OCI-LY3 (cell line): ENCODE measurements around the gene NTN5.

Experiments used
- H2AFZ ChIP-seq: fragments of 200-600, 300-600 bp; shearing (Covaris generic); 2 replicates; pipeline ENCODE4 v1.6.0; 2014; ENCODE audit warnings: antibody characterized with exemption, low read depth, low read length
- H3K27ac ChIP-seq: fragments of 200-600, 300-600 bp; sonication (generic); 2 replicates; pipeline ENCODE4 v1.5.1; 2014; ENCODE audit warnings: mild to moderate bottlenecking, low read length, moderate library complexity, mixed read lengths
- H3K27me3 ChIP-seq: fragments of 200-600, 300-600 bp; sonication (generic); 2 replicates; pipeline ENCODE4 v1.6.1; 2014; ENCODE audit warnings: low read depth, low read length, mixed read lengths
- H3K36me3 ChIP-seq: fragments of 200-600, 300-600 bp; sonication (generic); replicated peaks from 2 replicates; pipeline ENCODE3; 2014; ENCODE audit warnings: low read depth, low read length, mixed read lengths
- H3K4me1 ChIP-seq: fragments of 300-600, 200-600 bp; sonication (generic); 2 replicates; pipeline ENCODE4 v1.6.1; 2014; ENCODE audit warnings: low read length, mixed read lengths
- H3K4me2 ChIP-seq: fragments of 200-600, 300-600 bp; sonication (generic); 2 replicates; pipeline ENCODE4 v1.6.1; 2014; ENCODE audit warnings: low read length, mixed read lengths
- H3K4me3 ChIP-seq: fragments of 300-600, 200-600 bp; sonication (generic); 2 replicates; pipeline ENCODE4 v1.5.1; 2014; ENCODE audit warnings: antibody characterized with exemption, mild to moderate bottlenecking, low read length, moderate library complexity
- H3K79me2 ChIP-seq: fragments of 300-600, 200-600 bp; shearing (Covaris generic); 2 replicates; pipeline ENCODE4 v1.6.1; 2014; ENCODE audit warnings: mild to moderate bottlenecking, low read length, mixed read lengths
- H3K9ac ChIP-seq: fragments of 300-600, 200-600 bp; shearing (Covaris generic); 2 replicates; pipeline ENCODE4 v1.6.0; 2014; ENCODE audit warnings: mild to moderate bottlenecking, low read length, moderate library complexity
- H3K9me3 ChIP-seq: fragments of 200-600, 300-600 bp; shearing (Covaris generic); 2 replicates; pipeline ENCODE4 v1.6.1; 2014; ENCODE audit warnings: low read length, mixed read lengths; ENCODE audit not compliant: insufficient read depth
- H4K20me1 ChIP-seq: fragments of 200-600, 300-600 bp; sonication (generic); 2 replicates; pipeline ENCODE4 v1.6.1; 2016; ENCODE audit warnings: low read length, mixed read lengths; ENCODE audit not compliant: insufficient read depth
- CTCF ChIP-seq: fragments of 200-600, 300-600 bp; sonication (generic); IDR thresholded peaks from 2 replicates; pipeline ENCODE4 v1.5.1; 2014; ENCODE audit warnings: antibody characterized with exemption, low read length, low read depth
- EZH2phosphoT487 ChIP-seq: fragments of 200-600 bp; shearing (Covaris generic); IDR thresholded peaks from 2 replicates; pipeline ENCODE4 v1.6.1; 2018; ENCODE audit warnings: antibody characterized with exemption, mixed run types, low read depth

The NTN5 gene

GRCh38 chr19:48635263-48635965, 37.4 kb downstream of the NTN5 start:
- peaks cover 5% of the 10 kb centered on the region for H3K36me3 ChIP-seq
- H3K9me3 ChIP-seq: no peaks in the 10 kb centered on the region
- H4K20me1 ChIP-seq: no peaks in the 10 kb centered on the region
- H3K4me1 ChIP-seq: peaks cover 45% of the 10 kb centered on the region
- H3K79me2 ChIP-seq: peaks cover 16% of the 10 kb centered on the region
- no peaks in the 10 kb centered on the region for H3K27me3 ChIP-seq
- peak overlapping the region; percentile 85 for H3K9ac ChIP-seq
- peak overlapping the region; percentile 76 for H3K27ac ChIP-seq
- peak overlapping the region; percentile 77 for H3K4me3 ChIP-seq
- no peak overlapping the region for H2AFZ ChIP-seq
- TF ChIP-seq EZH2phosphoT487 (no peak), CTCF (no peak)
- peak overlapping the region; percentile 95 for H3K4me2 ChIP-seq

GRCh38 chr19:48634424-48635262, 38.2 kb downstream of the NTN5 start:
- TF ChIP-seq EZH2phosphoT487 (no peak), CTCF (no peak)
- H3K27me3 ChIP-seq: no peaks in the 10 kb centered on the region
- H3K79me2 ChIP-seq: peaks cover 16% of the 10 kb centered on the region
- H3K36me3 ChIP-seq: peaks cover 13% of the 10 kb centered on the region
- no peaks in the 10 kb centered on the region for H4K20me1 ChIP-seq
- H3K9ac ChIP-seq: peak overlapping the region; percentile 83
- no peaks in the 10 kb centered on the region for H3K9me3 ChIP-seq
- peak overlapping the region; percentile 95 for H3K4me2 ChIP-seq
- H3K27ac ChIP-seq: peak overlapping the region; percentile 76
- H2AFZ ChIP-seq: peak overlapping the region; percentile 30; the same call in 1 of the 2 replicates
- peak overlapping the region; percentile 77 for H3K4me3 ChIP-seq
- peaks cover 45% of the 10 kb centered on the region for H3K4me1 ChIP-seq

- Histone ChIP-seq H2AFZ (peak overlapping the region; percentile 30; the same call in 1 of the 2 replicates), H3K36me3 (peaks cover 18% of the 10 kb centered on the region), H3K79me2 (peaks cover 16% of the 10 kb centered on the region), H3K4me2 (peak overlapping the region; percentile 95), H3K27ac (peak overlapping the region; percentile 76), H3K4me3 (peak overlapping the region; percentile 77), H3K9ac (peak overlapping the region; percentile 83), H3K4me1 (peaks cover 44% of the 10 kb centered on the region), H3K27me3 (no peaks in the 10 kb centered on the region), H4K20me1 (no peaks in the 10 kb centered on the region), H3K9me3 (no peaks in the 10 kb centered on the region)
- TF ChIP-seq EZH2phosphoT487: no peak
- TF ChIP-seq CTCF: no peak
Measured at GRCh38 chr19:48634036-48634342, 38.8 kb downstream of the NTN5 start.
